A549 (cell line): ENCODE results near the gene NR3C2. TPM values are rescaled to one million over a fixed set of nuclear protein-coding genes. Genes with fewer than 3 reads are reported as not detected.

Source experiments
- ATAC-seq, 2 experiments: fragments of 200-7000 bp in 1 of 2; fragments of >200 bp in 1 of 2; cut with Nextera tagmentation in 1 of 2; cut with Tn5 transposase in 1 of 2; 3 replicates each; pipeline versions ENCODE4 v1.8.0 to v1.9.1; 2018 to 2020; ENCODE audit warnings: mild to moderate bottlenecking in 1 of 2, moderate library complexity in 1 of 2
- CTCF ChIA-PET: fragments of 300-600 bp; sonication (Branson Sonifier 250); formaldehyde crosslinking; extraction: SDS; loops from one replicate; lab custom pipeline; 2021; ENCODE audit warnings: antibody characterized with exemption, inconsistent platforms; lab: Yijun Ruan, JAX
- POLR2A ChIA-PET: fragments of 350-600 bp; formaldehyde crosslinking; extraction: SDS; loops from one replicate; lab custom pipeline; 2021; ENCODE audit warnings: antibody characterized with exemption, inconsistent platforms; lab: Yijun Ruan, JAX
- DNase-seq, 2 experiments: peaks; one replicate each; pipeline versions ENCODE4 v3.0.0 to v3.0.0-alpha.2; 2011 to 2016; ENCODE audit warnings: low read depth in 1 of 2, low spot score in 1 of 2
- FAIRE-seq: peaks from 2 replicates; lab custom pipeline; 2011; peaks lifted over from hg19 to GRCh38; lab: Jason Lieb, UNC
- H3K27ac ChIP-seq, 2 experiments: fragments of >200 bp; sonication (Bioruptor Twin); formaldehyde crosslinking; 3 replicates each; pipeline ENCODE4 v1.5.1; 2016 to 2017
- H3K4me1 ChIP-seq: fragments of >200 bp; sonication (Bioruptor Twin); formaldehyde crosslinking; 3 replicates; pipeline ENCODE4 v1.6.1; 2016
- H3K4me2 ChIP-seq: fragments of >200 bp; sonication (Bioruptor Twin); formaldehyde crosslinking; 3 replicates; pipeline ENCODE4 v1.6.1; 2016
- H3K4me3 ChIP-seq: fragments of >200 bp; sonication (Bioruptor Twin); formaldehyde crosslinking; 3 replicates; pipeline ENCODE4 v1.5.1; 2016
- H3K9me3 ChIP-seq: fragments of >200 bp; sonication (Bioruptor Twin); formaldehyde crosslinking; 3 replicates; pipeline ENCODE4 v1.6.1; 2016
- CBX2 ChIP-seq: fragments of 200-600 bp; sonication (generic); IDR thresholded peaks from 2 replicates; pipeline ENCODE4 v1.6.1; 2016; ENCODE audit warnings: low read depth, mild to moderate bottlenecking, borderline replicate concordance
- CEBPB ChIP-seq, 2 experiments: fragments of >200 bp in 1 of 2; sonication (Bioruptor Twin) in 1 of 2; formaldehyde crosslinking in 1 of 2; IDR thresholded peaks; 2 replicates each; pipeline ENCODE4 v1.6.1; 2012 to 2016
- EHF ChIP-seq: fragments of 250-450 bp; sonication (Bioruptor Pico); IDR thresholded peaks from 2 replicates; pipeline ENCODE4 v1.5.0; 2020; ENCODE audit warnings: mild to moderate bottlenecking
- EHMT2 ChIP-seq: fragments of 200-600 bp; sonication (generic); IDR thresholded peaks from 2 replicates; pipeline ENCODE4 v1.6.1; 2016; ENCODE audit warnings: antibody characterized with exemption, low read depth, mild to moderate bottlenecking, moderate library complexity
- FOSB ChIP-seq: fragments of 250-450 bp; sonication (Bioruptor Pico); IDR thresholded peaks from 2 replicates; pipeline ENCODE4 v1.5.0; 2020; ENCODE audit warnings: mild to moderate bottlenecking, moderate library complexity
- FOXS1 ChIP-seq: fragments of 250-450 bp; sonication (Bioruptor Pico); IDR thresholded peaks from 2 replicates; pipeline ENCODE4 v1.5.0; 2020; ENCODE audit warnings: mild to moderate bottlenecking, moderate library complexity
- GATA3 ChIP-seq: IDR thresholded peaks from 2 replicates; pipeline ENCODE4 v1.6.1; 2012; ENCODE audit warnings: borderline replicate concordance
- HES2 ChIP-seq: fragments of >200 bp; sonication (Bioruptor Twin); formaldehyde crosslinking; IDR thresholded peaks from 2 replicates; pipeline ENCODE4 v1.6.1; 2016
- HEYL ChIP-seq: fragments of 250-450 bp; sonication (Bioruptor Pico); IDR thresholded peaks from 2 replicates; pipeline ENCODE4 v1.8.0; 2021; ENCODE audit warnings: mild to moderate bottlenecking, moderate library complexity
- HOXA7 ChIP-seq: fragments of 250-450 bp; sonication (Bioruptor Pico); IDR thresholded peaks from 2 replicates; pipeline ENCODE4 v1.5.0; 2020; ENCODE audit warnings: mild to moderate bottlenecking, moderate library complexity
- HOXB13 ChIP-seq: fragments of 250-450 bp; sonication (Bioruptor Pico); IDR thresholded peaks from 2 replicates; pipeline ENCODE4 v1.5.0; 2020; ENCODE audit warnings: low read depth, mild to moderate bottlenecking, moderate library complexity
- HOXB5 ChIP-seq: fragments of 250-450 bp; sonication (Bioruptor Pico); IDR thresholded peaks from 2 replicates; pipeline ENCODE4 v1.5.0; 2020; ENCODE audit warnings: mild to moderate bottlenecking, moderate library complexity
- JUNB ChIP-seq: fragments of >200 bp; sonication (Bioruptor Twin); formaldehyde crosslinking; IDR thresholded peaks from 2 replicates; pipeline ENCODE4 v1.6.1; 2016
- KDM5A ChIP-seq: fragments of 200-600 bp; sonication (generic); IDR thresholded peaks from 2 replicates; pipeline ENCODE4 v1.6.1; 2016; ENCODE audit warnings: antibody characterized with exemption, mild to moderate bottlenecking
- MYC ChIP-seq: IDR thresholded peaks from 2 replicates; pipeline ENCODE4 v1.6.1; 2012; ENCODE audit warnings: mild to moderate bottlenecking, inconsistent platforms, low read length, improper control_type of control experiment, borderline replicate concordance
- NR3C1 ChIP-seq: fragments of >200 bp; sonication (Bioruptor Twin); formaldehyde crosslinking; IDR thresholded peaks from 3 replicates; pipeline ENCODE4 v1.6.1; 2017
- POLR2AphosphoS2 ChIP-seq: conservative IDR thresholded peaks from 2 replicates; pipeline ENCODE4 v1.6.1; 2012; ENCODE audit warnings: low read length, improper control_type of control experiment, inconsistent platforms
- RARB ChIP-seq: fragments of 250-450 bp; sonication (Bioruptor Pico); IDR thresholded peaks from 2 replicates; pipeline ENCODE4 v1.8.0; 2021; ENCODE audit warnings: mild to moderate bottlenecking, moderate library complexity
- RFX5 ChIP-seq: fragments of 450-650 bp; IDR thresholded peaks from 2 replicates; pipeline ENCODE4 v1.7.1; 2014; ENCODE audit warnings: antibody characterized with exemption, mild to moderate bottlenecking, moderate library complexity
- SREBF2 ChIP-seq: fragments of 450-650 bp; IDR thresholded peaks from 2 replicates; pipeline ENCODE4 v1.6.1; 2014; ENCODE audit warnings: mild to moderate bottlenecking, moderate library complexity
- TFCP2L1 ChIP-seq: fragments of 250-450 bp; sonication (Bioruptor Pico); IDR thresholded peaks from 2 replicates; pipeline ENCODE4 v1.5.0; 2021; ENCODE audit warnings: mild to moderate bottlenecking
- TP53 ChIP-seq: fragments of 250-450 bp; sonication (Bioruptor Pico); IDR thresholded peaks from 2 replicates; pipeline ENCODE4 v1.5.0; 2021; ENCODE audit warnings: mild to moderate bottlenecking, moderate library complexity
- ZC3H11A ChIP-seq: fragments of 450-650 bp; IDR thresholded peaks from 2 replicates; pipeline ENCODE4 v1.6.1; 2014; ENCODE audit warnings: antibody characterized with exemption, mild to moderate bottlenecking
- ZNF302 ChIP-seq: fragments of 250-450 bp; sonication (Bioruptor Pico); IDR thresholded peaks from 2 replicates; pipeline ENCODE4 v1.9.0; 2021; ENCODE audit warnings: inconsistent platforms, mild to moderate bottlenecking, moderate library complexity
- WGBS: methylation state at CpG from one replicate; pipeline ENCODE4 v1.1.6; 2017; ENCODE audit errors: missing lambda C conversion rate; 5-methylcytosine and 5-hydroxymethylcytosine counted together
- polyA plus RNA-seq, 4 experiments: library from polyadenylated mRNA; depleted of rRNA in 3 of 4; stranded (reverse); fragments of >200 nt; fragmentation: RNase III in 1 of 4; extraction: RNeasy Plus Mini Kit Qiagen cat#74134 plus additional on column Dnase treatment in 1 of 4; gene quantifications; 2 replicates in 3 of 4; 3 replicates in 1 of 4; pipeline ENCODE4 v1.2.3, GENCODE V29; 2011 to 2017
- TF ChIP-seq, protein P1 (sequence below): fragments of >200 bp; sonication (Bioruptor Twin); formaldehyde crosslinking; IDR thresholded peaks from 3 replicates; pipeline ENCODE4 v1.6.1; 2016

Gene NR3C2
- polyA plus RNA-seq, 2 of the 4 experiments (the other 2 are of a cell fraction): 0.01 to 0.03 TPM

DNA sequence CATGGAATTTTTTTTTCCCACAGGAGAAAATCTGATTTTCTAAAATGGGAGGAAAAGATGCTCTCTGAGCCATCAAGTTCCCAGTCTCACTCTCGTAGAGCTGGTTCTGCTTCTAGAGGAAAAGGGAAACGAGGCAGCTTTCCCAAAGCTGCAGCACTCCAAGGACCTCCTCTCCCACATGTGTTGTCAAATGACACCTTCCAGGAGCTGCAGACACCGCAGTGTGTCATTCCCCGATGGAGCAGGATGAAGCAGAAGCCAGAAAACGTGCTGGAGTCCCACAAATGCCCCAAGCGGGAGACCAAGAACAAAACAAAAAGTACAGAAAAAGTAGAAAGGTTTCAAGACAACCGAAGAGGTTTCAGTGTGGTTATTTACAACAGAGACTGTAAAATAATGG is 362.3 kb downstream of the NR3C2 start:
- H3K4me1 ChIP-seq: no peaks in the 10 kb centered on the region
- H3K4me3 ChIP-seq: no peak overlapping the region
- no peak for TF ChIP-seq HEYL (CRISPR knock-in tag)
- TF ChIP-seq HOXB5 (CRISPR knock-in tag): no peak
- no peak for TF ChIP-seq RFX5
- H3K9me3 ChIP-seq: no peaks in the 10 kb centered on the region
- FAIRE-seq: no peak
- no peak for ATAC-seq
- ChIA-PET CTCF (no interaction called here), POLR2A (no interaction called here)
- H3K27ac ChIP-seq: no peak overlapping the region
- 81% methylated on average over 7 of the region's 7 CpGs for WGBS
- DNase-seq: no peak
- H3K4me2 ChIP-seq: no peak overlapping the region

- Histone ChIP-seq H3K4me2 (no peak overlapping the region), H3K9me3 (no peaks in the 10 kb centered on the region), H3K27ac (no peak overlapping the region), H3K4me1 (no peaks in the 10 kb centered on the region), H3K4me3 (no peak overlapping the region)
- 94% methylated on average over 2 of the region's 2 CpGs for WGBS
- ATAC-seq (no peak), FAIRE-seq (no peak), DNase-seq (no peak)
- POLR2A ChIA-PET: interaction anchor here (0.6 kb wide), 1 partner anchor 394 kb away, joined by 10 read pairs; the partner anchor contains the start of gene PRMT9
- CTCF ChIA-PET: no interaction called here
- no peak for TF ChIP-seq HES2
- TF ChIP-seq FOXS1 (CRISPR knock-in tag): no peak
- no peak for TF ChIP-seq FOSB (CRISPR knock-in tag)
- TF ChIP-seq ZC3H11A: no peak
- no peak for TF ChIP-seq HOXA7 (CRISPR knock-in tag)
- no peak for TF ChIP-seq POLR2AphosphoS2
- TF ChIP-seq RARB: no peak
- no peak for TF ChIP-seq CBX2
- TF ChIP-seq SREBF2: no peak
- no peak for TF ChIP-seq TFCP2L1 (CRISPR knock-in tag)
- TF ChIP-seq MYC: no peak
- no peak for TF ChIP-seq GATA3
- TF ChIP-seq CEBPB (IDR thresholded peaks at IDR 0.05): no peak
- TF ChIP-seq HOXB13 (CRISPR knock-in tag): no peak
- TF ChIP-seq, protein P1, sequence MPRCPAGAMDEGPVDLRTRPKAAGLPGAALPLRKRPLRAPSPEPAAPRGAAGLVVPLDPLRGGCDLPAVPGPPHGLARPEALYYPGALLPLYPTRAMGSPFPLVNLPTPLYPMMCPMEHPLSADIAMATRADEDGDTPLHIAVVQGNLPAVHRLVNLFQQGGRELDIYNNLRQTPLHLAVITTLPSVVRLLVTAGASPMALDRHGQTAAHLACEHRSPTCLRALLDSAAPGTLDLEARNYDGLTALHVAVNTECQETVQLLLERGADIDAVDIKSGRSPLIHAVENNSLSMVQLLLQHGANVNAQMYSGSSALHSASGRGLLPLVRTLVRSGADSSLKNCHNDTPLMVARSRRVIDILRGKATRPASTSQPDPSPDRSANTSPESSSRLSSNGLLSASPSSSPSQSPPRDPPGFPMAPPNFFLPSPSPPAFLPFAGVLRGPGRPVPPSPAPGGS: no peak
- TF ChIP-seq KDM5A: no peak
- TF ChIP-seq NR3C1: no peak
- TF ChIP-seq EHMT2: no peak
Measured at GRCh38 chr4:148078061-148078460, 364.2 kb downstream of the NR3C2 start.

DNA sequence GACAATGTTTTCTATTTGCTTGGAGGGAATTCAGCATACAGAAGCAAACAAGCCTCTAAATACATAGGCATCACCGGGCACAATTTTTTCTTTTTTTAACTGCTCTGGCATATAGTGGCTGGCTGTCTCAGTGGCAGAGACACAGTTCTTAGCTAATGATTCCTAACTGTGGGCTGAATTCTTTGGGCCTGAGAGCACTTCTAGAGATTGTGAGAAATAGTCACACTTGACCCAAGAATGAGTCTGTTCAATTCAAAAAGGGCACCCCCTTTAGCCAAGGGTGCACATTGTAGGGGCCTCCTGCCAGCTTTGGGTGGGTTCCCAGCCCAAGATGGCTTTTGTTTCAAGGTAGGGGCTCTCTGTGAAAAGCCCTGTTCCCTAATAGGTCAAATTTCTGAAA is 364.6 kb downstream of the NR3C2 start:
- POLR2A ChIA-PET: interaction anchor here (0.6 kb wide), 1 partner anchor 394 kb away, joined by 10 read pairs; the partner anchor contains the start of gene PRMT9
- Histone ChIP-seq H3K4me1 (no peaks in the 10 kb centered on the region), H3K4me2 (no peak overlapping the region), H3K27ac (no peak overlapping the region), H3K9me3 (no peaks in the 10 kb centered on the region), H3K4me3 (no peak overlapping the region)
- FAIRE-seq (no peak), DNase-seq (no peak), ATAC-seq (no peak)
- 100% methylated on average over 1 of the region's 1 CpG for WGBS
- TF ChIP-seq ZC3H11A: no peak
- no peak for TF ChIP-seq ZNF302
- no peak for TF ChIP-seq RFX5
- no peak for TF ChIP-seq JUNB
- TF ChIP-seq CEBPB (IDR thresholded peaks at IDR 0.05): no peak
- TF ChIP-seq TP53 (CRISPR knock-in tag): no peak
- no peak for TF ChIP-seq EHF (CRISPR knock-in tag)
- CTCF ChIA-PET: no interaction called here
